Astrocyte (in vitro differentiated cells and primary cell): ENCODE results near the gene SLC12A6.

Source experiments
- EZH2 ChIP-seq: IDR thresholded peaks from 2 replicates; pipeline ENCODE4 v1.6.1; 2012; ENCODE audit warnings: mild to moderate bottlenecking, low read length, inconsistent platforms; ENCODE audit not compliant: insufficient read depth
- TF ChIP-seq, protein P1 (sequence below): IDR thresholded peaks from 2 replicates; pipeline ENCODE4 v1.5.1; 2011; ENCODE audit warnings: low read depth, mild to moderate bottlenecking, inconsistent platforms, low read length, moderate library complexity; ENCODE audit not compliant: insufficient read depth

GRCh38 chr15:34259566-34259965 lies 78.0 kb downstream of the SLC12A6 start:
- TF ChIP-seq, protein P1, sequence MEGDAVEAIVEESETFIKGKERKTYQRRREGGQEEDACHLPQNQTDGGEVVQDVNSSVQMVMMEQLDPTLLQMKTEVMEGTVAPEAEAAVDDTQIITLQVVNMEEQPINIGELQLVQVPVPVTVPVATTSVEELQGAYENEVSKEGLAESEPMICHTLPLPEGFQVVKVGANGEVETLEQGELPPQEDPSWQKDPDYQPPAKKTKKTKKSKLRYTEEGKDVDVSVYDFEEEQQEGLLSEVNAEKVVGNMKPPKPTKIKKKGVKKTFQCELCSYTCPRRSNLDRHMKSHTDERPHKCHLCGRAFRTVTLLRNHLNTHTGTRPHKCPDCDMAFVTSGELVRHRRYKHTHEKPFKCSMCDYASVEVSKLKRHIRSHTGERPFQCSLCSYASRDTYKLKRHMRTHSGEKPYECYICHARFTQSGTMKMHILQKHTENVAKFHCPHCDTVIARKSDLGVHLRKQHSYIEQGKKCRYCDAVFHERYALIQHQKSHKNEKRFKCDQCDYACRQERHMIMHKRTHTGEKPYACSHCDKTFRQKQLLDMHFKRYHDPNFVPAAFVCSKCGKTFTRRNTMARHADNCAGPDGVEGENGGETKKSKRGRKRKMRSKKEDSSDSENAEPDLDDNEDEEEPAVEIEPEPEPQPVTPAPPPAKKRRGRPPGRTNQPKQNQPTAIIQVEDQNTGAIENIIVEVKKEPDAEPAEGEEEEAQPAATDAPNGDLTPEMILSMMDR, result no peak
- TF ChIP-seq EZH2, result no peak
